ENCODE measurements around the gene BCO2.
A peak's percentile ranks its signal among the peaks of the same experiment; 100 is the strongest.
"Not testable (repeated sequence)": the region's sequence is repeated elsewhere in the genome, so short reads cannot be mapped to it uniquely, and the experiment has no call there.

BCO2 gene

DNA sequence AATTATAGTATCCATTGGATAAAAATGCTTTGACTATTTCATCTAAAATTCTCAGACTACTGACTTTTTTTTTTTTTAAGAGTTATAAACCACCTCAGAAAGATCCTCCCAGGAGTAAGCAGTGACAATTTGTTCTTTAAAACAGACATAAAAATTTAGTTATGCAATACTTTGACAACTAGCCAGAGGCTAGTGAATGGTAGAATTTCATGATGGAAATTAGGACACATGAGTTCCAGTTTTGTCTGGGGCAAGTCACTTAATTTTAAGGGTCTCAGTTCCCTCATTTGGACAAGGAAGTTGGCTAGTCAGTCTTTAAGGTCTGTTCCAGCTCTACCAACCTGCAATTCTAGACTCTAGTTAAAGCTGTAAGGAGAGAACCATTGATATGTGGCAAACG, 14.3 kb upstream of the BCO2 start (continued):
- TF ChIP-seq ZNF138 (tag by site-specific recombination; IDR thresholded peaks at IDR 0.05; ENCODE audit: borderline replicate concordance) (no peak), ZNF529 (tag by site-specific recombination; IDR thresholded peaks at IDR 0.05; ENCODE audit: insufficient replicate concordance) (no peak), ZNF677 (tag by site-specific recombination; IDR thresholded peaks at IDR 0.05) (no peak)

DNA sequence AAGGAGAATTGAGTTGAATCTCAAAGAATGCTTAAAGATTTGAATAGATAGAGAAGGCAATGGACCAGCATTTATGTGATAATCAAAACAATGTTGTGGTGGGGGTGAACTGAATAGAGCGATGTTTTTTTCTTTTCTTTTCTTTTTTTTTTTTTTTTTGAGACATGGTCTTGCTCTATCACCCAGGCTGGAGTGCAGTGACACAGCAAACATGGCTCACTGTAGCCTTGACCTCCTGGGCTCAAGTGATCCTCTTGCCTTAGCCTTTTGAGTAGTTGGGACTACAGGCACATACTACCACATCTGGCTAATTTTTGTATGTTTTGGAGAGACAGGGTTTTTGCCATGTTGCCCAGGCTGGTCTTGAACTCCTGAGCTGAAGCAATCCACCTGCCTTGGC, 13.1 kb upstream of the BCO2 start:
- CTCF ChIA-PET = interaction anchor here (0.8 to 0.9 kb wide), 2 partner anchors 14 to 48 kb away, joined by 4 read pairs; no protein-coding TSS in a partner anchor
- H3K4me1 ChIP-seq (ENCODE audit: control insufficient read depth, insufficient read depth, low read length); H3K36me3 ChIP-seq (ENCODE audit: control insufficient read depth in 2 of 2, insufficient read depth in 1 of 2, low read length in 2 of 2); POLR2A ChIA-PET; H3K27ac ChIP-seq (ENCODE audit: extremely low read depth, low read depth, low read length); H3K4me3 ChIP-seq (ENCODE audit: low read depth, low read length); H3K9me3 ChIP-seq (ENCODE audit: control insufficient read depth, insufficient read depth, low read depth, low read length): not testable (repeated sequence)

DNA sequence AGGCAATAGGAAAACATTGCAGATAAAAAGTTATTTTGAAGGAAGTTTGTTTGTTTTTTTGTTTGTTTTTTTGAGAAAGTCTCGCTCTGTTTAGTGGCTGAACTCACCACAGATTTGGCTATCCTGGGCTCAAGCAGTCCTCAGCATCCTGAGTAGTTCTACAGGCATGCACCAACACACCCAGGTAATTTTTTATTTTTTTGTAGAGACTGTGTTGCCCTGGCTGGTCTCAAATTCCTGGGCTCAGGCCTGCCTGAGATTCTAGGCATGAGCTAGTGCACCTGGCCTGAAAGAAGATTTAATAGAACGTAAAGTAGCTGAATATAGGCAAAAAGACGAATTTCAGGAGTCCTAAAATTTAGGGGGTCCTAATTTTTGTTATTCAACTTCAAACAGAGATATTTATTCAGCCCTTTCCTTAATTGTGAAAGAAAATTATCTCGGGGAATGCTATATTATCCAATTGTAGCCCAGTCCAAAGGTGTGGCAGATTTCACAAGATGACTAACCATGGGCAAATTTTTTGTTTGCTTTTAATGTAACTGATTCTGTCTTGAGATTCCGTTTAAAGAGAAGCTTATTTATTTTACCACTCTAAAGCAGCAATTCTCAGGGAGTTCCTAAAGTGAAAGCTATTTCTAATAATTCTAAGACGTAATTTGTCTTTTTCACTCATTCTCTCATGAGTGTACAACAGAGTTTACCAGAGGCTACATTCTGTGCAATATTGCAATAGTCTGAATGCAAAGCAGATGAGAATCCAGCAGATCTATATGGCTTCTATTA, 12.4 kb upstream of the BCO2 start:
- no peaks in the 10 kb centered on the region for H3K9me3 ChIP-seq (ENCODE audit: control insufficient read depth, insufficient read depth, low read depth, low read length)
- no peak overlapping the region for H3K27ac ChIP-seq (ENCODE audit: extremely low read depth, low read depth, low read length)
- no peak overlapping the region for H3K4me3 ChIP-seq (ENCODE audit: low read depth, low read length)
- ChIA-PET POLR2A (no interaction called here), CTCF (interaction anchor here (0.7 to 1.1 kb wide), 4 partner anchors 13 to 49 kb away, joined by 4 to 8 read pairs (median 5); partner anchors contain the start of gene BCO2)
- no peaks in the 10 kb centered on the region for H3K4me1 ChIP-seq (ENCODE audit: control insufficient read depth, insufficient read depth, low read length)
- H3K36me3 ChIP-seq (ENCODE audit: control insufficient read depth in 2 of 2, insufficient read depth in 1 of 2, low read length in 2 of 2) = no peaks in the 10 kb centered on the region
- TF ChIP-seq, protein P1, sequence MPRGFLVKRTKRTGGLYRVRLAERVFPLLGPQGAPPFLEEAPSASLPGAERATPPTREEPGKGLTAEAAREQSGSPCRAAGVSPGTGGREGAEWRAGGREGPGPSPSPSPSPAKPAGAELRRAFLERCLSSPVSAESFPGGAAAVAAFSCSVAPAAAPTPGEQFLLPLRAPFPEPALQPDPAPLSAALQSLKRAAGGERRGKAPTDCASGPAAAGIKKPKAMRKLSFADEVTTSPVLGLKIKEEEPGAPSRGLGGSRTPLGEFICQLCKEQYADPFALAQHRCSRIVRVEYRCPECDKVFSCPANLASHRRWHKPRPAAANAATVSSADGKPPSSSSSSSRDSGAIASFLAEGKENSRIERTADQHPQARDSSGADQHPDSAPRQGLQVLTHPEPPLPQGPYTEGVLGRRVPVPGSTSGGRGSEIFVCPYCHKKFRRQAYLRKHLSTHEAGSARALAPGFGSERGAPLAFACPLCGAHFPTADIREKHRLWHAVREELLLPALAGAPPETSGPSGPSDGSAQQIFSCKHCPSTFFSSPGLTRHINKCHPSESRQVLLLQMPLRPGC (tag by site-specific recombination; IDR thresholded peaks at IDR 0.05) = no peak
- TF ChIP-seq MYNN (tag by site-specific recombination; IDR thresholded peaks at IDR 0.05; ENCODE audit: borderline replicate concordance) (no peak), ZBTB1 (tag by site-specific recombination; IDR thresholded peaks at IDR 0.05) (no peak)

DNA sequence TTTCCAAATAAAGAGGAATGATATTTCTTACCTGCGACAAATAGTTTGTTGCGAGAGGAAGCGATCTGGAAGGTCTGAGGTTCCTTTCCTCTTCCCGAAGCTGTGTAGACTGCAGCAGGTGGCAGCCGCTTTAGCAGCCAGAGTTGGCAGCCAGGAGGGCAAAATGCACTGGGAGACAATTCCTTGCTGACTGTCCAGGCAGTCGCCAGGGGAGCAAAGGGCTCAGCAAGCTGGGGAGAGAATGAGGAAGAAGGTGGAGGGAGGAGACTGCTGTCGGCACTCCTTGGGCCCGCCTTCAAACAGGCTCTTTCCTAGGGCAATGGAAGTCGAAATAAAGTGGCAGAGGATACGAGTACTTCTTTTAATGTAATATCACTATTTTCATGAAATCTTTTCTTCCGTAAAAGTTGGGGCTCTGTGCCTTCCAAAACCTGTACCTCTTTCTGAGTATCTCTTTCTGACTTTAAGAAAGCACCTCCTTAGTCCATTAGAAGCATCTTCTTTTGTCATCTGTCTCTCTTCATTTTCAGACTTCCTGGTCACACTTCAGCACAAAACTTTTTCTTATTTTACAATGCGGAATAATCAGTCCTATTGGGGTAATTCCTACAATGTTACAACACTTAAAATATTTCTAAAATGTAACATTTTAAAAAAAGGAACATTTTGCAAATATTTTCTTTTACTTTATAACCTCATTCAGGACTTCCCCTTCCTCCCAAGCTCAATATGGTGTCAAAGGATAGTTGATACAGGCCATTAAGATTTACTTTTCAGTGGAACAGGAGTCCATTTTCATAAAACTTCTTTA, 11.2 kb upstream of the BCO2 start, which contains the start of gene IL18:
TSS of gene IL18 (minus strand) at position 220 of the 811 bp plus-strand sequence. CDS start 9,041 bp downstream, outside the sequence.
- Histone ChIP-seq H3K27ac (ENCODE audit: extremely low read depth, low read depth, low read length) (no peak within 1 kb of the TSS), H3K4me3 (ENCODE audit: low read depth, low read length) (no peak within 1 kb of the TSS), H3K4me1 (ENCODE audit: control insufficient read depth, insufficient read depth, low read length) (no peaks in the 10 kb centered on the region), H3K36me3 (ENCODE audit: control insufficient read depth in 2 of 2, insufficient read depth in 1 of 2, low read length in 2 of 2) (no peaks in the 10 kb centered on the region), H3K9me3 (ENCODE audit: control insufficient read depth, insufficient read depth, low read depth, low read length) (no peaks in the 10 kb centered on the region)
- CTCF ChIA-PET = interaction anchor here (1.1 kb wide), 1 partner anchor 12 kb away, joined by 6 read pairs; the partner anchor contains the start of gene BCO2
- POLR2A ChIA-PET = interaction anchor here (0.6 kb wide), 1 partner anchor 128 kb away, joined by 3 read pairs; no protein-coding TSS in a partner anchor
- TF ChIP-seq EGR2 (tag by site-specific recombination; IDR thresholded peaks at IDR 0.05; ENCODE audit: low read depth) (no peak), ZNF221 (tag by site-specific recombination; IDR thresholded peaks at IDR 0.05; ENCODE audit: borderline replicate concordance) (no peak), ZNF248 (tag by site-specific recombination; IDR thresholded peaks at IDR 0.05) (no peak), ZNF146 (tag by site-specific recombination; IDR thresholded peaks at IDR 0.05) (no peak), ZBTB20 (tag by site-specific recombination; IDR thresholded peaks at IDR 0.05) (no peak), SP3 (tag by site-specific recombination; IDR thresholded peaks at IDR 0.05) (0 out of 2 replicates have a peak, but pooled peaks have one; percentile 11), KLF16 (tag by site-specific recombination; IDR thresholded peaks at IDR 0.05) (no peak), ZNF239 (tag by site-specific recombination; IDR thresholded peaks at IDR 0.05) (no peak)
- TF ChIP-seq, protein P2, sequence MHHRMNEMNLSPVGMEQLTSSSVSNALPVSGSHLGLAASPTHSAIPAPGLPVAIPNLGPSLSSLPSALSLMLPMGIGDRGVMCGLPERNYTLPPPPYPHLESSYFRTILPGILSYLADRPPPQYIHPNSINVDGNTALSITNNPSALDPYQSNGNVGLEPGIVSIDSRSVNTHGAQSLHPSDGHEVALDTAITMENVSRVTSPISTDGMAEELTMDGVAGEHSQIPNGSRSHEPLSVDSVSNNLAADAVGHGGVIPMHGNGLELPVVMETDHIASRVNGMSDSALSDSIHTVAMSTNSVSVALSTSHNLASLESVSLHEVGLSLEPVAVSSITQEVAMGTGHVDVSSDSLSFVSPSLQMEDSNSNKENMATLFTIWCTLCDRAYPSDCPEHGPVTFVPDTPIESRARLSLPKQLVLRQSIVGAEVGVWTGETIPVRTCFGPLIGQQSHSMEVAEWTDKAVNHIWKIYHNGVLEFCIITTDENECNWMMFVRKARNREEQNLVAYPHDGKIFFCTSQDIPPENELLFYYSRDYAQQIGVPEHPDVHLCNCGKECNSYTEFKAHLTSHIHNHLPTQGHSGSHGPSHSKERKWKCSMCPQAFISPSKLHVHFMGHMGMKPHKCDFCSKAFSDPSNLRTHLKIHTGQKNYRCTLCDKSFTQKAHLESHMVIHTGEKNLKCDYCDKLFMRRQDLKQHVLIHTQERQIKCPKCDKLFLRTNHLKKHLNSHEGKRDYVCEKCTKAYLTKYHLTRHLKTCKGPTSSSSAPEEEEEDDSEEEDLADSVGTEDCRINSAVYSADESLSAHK (tag by site-specific recombination; IDR thresholded peaks at IDR 0.05) = no peak
- TF ChIP-seq, protein P3, sequence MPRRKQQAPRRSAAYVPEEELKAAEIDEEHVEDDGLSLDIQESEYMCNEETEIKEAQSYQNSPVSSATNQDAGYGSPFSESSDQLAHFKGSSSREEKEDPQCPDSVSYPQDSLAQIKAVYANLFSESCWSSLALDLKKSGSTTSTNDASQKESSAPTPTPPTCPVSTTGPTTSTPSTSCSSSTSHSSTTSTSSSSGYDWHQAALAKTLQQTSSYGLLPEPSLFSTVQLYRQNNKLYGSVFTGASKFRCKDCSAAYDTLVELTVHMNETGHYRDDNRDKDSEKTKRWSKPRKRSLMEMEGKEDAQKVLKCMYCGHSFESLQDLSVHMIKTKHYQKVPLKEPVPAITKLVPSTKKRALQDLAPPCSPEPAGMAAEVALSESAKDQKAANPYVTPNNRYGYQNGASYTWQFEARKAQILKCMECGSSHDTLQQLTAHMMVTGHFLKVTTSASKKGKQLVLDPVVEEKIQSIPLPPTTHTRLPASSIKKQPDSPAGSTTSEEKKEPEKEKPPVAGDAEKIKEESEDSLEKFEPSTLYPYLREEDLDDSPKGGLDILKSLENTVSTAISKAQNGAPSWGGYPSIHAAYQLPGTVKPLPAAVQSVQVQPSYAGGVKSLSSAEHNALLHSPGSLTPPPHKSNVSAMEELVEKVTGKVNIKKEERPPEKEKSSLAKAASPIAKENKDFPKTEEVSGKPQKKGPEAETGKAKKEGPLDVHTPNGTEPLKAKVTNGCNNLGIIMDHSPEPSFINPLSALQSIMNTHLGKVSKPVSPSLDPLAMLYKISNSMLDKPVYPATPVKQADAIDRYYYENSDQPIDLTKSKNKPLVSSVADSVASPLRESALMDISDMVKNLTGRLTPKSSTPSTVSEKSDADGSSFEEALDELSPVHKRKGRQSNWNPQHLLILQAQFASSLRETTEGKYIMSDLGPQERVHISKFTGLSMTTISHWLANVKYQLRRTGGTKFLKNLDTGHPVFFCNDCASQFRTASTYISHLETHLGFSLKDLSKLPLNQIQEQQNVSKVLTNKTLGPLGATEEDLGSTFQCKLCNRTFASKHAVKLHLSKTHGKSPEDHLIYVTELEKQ (tag by site-specific recombination; IDR thresholded peaks at IDR 0.05; ENCODE audit: borderline replicate concordance) = no peak
- TF ChIP-seq, protein P4, sequence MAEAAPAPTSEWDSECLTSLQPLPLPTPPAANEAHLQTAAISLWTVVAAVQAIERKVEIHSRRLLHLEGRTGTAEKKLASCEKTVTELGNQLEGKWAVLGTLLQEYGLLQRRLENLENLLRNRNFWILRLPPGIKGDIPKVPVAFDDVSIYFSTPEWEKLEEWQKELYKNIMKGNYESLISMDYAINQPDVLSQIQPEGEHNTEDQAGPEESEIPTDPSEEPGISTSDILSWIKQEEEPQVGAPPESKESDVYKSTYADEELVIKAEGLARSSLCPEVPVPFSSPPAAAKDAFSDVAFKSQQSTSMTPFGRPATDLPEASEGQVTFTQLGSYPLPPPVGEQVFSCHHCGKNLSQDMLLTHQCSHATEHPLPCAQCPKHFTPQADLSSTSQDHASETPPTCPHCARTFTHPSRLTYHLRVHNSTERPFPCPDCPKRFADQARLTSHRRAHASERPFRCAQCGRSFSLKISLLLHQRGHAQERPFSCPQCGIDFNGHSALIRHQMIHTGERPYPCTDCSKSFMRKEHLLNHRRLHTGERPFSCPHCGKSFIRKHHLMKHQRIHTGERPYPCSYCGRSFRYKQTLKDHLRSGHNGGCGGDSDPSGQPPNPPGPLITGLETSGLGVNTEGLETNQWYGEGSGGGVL (tag by site-specific recombination; IDR thresholded peaks at IDR 0.05) = no peak
